ENCODE results near the gene ETFA.
A peak's percentile ranks its signal among the peaks of the same experiment; 100 is the strongest.

The ETFA gene

DNA sequence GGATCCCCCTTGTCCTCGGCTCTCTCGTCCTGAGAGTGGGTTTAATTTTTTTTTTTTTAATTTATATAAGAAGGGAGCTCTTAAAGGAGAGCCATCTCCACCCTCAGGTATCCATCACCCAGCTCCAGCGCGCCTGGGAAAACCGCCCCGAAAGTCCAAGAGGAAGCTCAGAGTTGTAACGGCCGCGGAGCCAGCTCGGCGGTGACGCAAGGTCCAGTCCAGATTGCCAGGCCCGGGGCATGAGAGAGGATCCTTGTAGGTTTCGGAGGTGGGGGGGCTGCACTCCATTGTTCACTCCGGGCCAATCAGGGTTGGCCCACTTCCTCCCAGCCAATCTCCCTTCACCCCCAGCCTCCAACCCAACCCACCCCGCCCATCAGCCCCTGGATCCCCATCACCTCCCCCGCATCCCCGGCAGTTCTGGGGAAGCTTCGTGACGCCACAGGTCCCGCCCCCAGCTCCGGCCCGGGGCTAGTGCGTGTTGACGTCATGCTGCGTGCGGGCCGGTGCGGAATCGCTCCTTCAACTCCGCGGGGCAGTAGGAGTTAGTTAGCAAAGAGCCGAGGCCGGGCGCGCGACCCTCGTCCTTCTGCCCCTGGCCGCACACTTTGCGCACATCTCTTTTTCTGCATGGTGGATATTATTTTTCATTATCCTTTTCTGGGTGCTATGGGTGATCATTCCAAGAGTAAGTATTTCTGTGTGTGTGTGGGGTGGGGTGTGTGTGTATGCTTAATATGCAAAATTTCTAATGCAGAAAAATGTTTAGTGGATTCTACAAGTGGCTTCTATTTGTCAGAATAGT, 25.2 kb upstream of the ETFA start, which contains the start of gene ISL2:
TSS of gene ISL2 (plus strand) at position 520 of the 805 bp plus-strand sequence. CDS start at position 631, 111 bp downstream.
- 0 out of 2 replicates have a peak, but pooled peaks have one; percentile 17 for TF ChIP-seq EP300 (IDR thresholded peaks at IDR 0.05; ENCODE audit: borderline replicate concordance)
- TF ChIP-seq ZBTB7A (IDR thresholded peaks at IDR 0.05; ENCODE audit: low read depth): no peak
- TF ChIP-seq, protein P1, sequence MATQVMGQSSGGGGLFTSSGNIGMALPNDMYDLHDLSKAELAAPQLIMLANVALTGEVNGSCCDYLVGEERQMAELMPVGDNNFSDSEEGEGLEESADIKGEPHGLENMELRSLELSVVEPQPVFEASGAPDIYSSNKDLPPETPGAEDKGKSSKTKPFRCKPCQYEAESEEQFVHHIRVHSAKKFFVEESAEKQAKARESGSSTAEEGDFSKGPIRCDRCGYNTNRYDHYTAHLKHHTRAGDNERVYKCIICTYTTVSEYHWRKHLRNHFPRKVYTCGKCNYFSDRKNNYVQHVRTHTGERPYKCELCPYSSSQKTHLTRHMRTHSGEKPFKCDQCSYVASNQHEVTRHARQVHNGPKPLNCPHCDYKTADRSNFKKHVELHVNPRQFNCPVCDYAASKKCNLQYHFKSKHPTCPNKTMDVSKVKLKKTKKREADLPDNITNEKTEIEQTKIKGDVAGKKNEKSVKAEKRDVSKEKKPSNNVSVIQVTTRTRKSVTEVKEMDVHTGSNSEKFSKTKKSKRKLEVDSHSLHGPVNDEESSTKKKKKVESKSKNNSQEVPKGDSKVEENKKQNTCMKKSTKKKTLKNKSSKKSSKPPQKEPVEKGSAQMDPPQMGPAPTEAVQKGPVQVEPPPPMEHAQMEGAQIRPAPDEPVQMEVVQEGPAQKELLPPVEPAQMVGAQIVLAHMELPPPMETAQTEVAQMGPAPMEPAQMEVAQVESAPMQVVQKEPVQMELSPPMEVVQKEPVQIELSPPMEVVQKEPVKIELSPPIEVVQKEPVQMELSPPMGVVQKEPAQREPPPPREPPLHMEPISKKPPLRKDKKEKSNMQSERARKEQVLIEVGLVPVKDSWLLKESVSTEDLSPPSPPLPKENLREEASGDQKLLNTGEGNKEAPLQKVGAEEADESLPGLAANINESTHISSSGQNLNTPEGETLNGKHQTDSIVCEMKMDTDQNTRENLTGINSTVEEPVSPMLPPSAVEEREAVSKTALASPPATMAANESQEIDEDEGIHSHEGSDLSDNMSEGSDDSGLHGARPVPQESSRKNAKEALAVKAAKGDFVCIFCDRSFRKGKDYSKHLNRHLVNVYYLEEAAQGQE (IDR thresholded peaks at IDR 0.05; ENCODE audit: low read depth): no peak
- TF ChIP-seq, protein P2, sequence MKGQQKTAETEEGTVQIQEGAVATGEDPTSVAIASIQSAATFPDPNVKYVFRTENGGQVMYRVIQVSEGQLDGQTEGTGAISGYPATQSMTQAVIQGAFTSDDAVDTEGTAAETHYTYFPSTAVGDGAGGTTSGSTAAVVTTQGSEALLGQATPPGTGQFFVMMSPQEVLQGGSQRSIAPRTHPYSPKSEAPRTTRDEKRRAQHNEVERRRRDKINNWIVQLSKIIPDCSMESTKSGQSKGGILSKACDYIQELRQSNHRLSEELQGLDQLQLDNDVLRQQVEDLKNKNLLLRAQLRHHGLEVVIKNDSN (IDR thresholded peaks at IDR 0.05): no peak
- TF ChIP-seq EGR1 (IDR thresholded peaks at IDR 0.05): peak; percentile 85
- no peak for TF ChIP-seq NFIC (IDR thresholded peaks at IDR 0.05)
- peak; percentile 68 for TF ChIP-seq MAX (IDR thresholded peaks at IDR 0.05)
- TF ChIP-seq TAF1 (IDR thresholded peaks at IDR 0.05; ENCODE audit: low read depth): peak; percentile 80
- TF ChIP-seq FOXM1 (IDR thresholded peaks at IDR 0.05; ENCODE audit: borderline replicate concordance, low read depth): no peak
- no peak for TF ChIP-seq TEAD4 (IDR thresholded peaks at IDR 0.05)
- TF ChIP-seq CEBPB (IDR thresholded peaks at IDR 0.05): peak; percentile 90
- TF ChIP-seq TCF12 (IDR thresholded peaks at IDR 0.05; ENCODE audit: low read depth): 0 out of 2 replicates have a peak, but pooled peaks have one; percentile 21
- no peak; the same call in 1 of the 2 replicates for TF ChIP-seq YY1 (IDR thresholded peaks at IDR 0.05; ENCODE audit: low read depth)
- TF ChIP-seq CREB1 (IDR thresholded peaks at IDR 0.05; ENCODE audit: low read depth): peak; percentile 84
- no peak for TF ChIP-seq RAD21 (IDR thresholded peaks at IDR 0.05; ENCODE audit: low read depth)

- no peak for TF ChIP-seq FOXM1 (IDR thresholded peaks at IDR 0.05; ENCODE audit: borderline replicate concordance, low read depth)
- no peak for TF ChIP-seq CEBPB (IDR thresholded peaks at IDR 0.05)
- TF ChIP-seq MAX (IDR thresholded peaks at IDR 0.05): peak; percentile 2; the same call in 1 of the 2 replicates
Measured at GRCh38 chr15:76335307-76336253, 24.3 kb upstream of the ETFA start.

- TF ChIP-seq EP300 (IDR thresholded peaks at IDR 0.05; ENCODE audit: borderline replicate concordance): no peak
- TF ChIP-seq TEAD4 (IDR thresholded peaks at IDR 0.05): no peak
- TF ChIP-seq FOXM1 (IDR thresholded peaks at IDR 0.05; ENCODE audit: borderline replicate concordance, low read depth): no peak
Measured at GRCh38 chr15:76334438-76335306, 23.4 kb upstream of the ETFA start.

DNA sequence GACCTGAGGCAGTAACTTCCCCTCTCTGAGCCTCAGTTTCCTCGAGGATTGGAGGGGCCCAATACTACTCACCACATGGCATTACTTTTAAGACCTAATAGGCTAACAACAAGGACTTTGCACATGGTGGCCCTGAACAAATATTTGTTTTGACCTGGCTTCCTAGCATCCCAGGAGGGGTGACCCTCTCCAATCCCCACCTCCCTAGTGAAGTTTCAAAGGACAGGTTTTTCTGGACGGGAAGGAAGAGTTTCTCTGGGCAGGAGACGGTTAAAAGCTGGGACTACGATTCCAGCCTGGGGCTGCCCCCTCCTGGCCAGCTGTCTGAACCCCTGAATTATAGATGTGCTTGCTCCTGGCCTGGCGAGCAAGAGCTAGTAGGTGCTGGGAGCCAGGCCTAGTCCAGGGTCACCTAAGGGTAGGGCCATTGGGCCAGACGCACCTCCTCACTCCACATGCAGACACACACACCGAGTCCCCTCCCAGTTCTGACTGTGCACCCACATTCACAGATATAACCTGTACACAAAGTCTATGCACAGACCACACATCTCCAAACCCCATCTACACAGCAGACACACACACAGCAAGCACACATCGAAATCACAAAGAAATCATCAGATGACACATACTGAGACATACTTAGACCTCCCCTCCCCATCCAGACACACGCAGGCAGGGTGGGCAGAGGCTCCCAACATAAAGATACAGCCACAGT, 22.6 kb upstream of the ETFA start:
- TF ChIP-seq TCF12 (IDR thresholded peaks at IDR 0.05; ENCODE audit: low read depth) (no peak), EP300 (IDR thresholded peaks at IDR 0.05; ENCODE audit: borderline replicate concordance) (no peak), RAD21 (IDR thresholded peaks at IDR 0.05; ENCODE audit: low read depth) (peak; percentile 35)

- TF ChIP-seq, protein P1 (IDR thresholded peaks at IDR 0.05; ENCODE audit: low read depth): no peak
- TF ChIP-seq MAX (IDR thresholded peaks at IDR 0.05) (no peak), CEBPB (IDR thresholded peaks at IDR 0.05) (no peak), TAF1 (IDR thresholded peaks at IDR 0.05; ENCODE audit: low read depth) (no peak), NFIC (IDR thresholded peaks at IDR 0.05) (no peak)
Measured at GRCh38 chr15:76333309-76333708, 22.0 kb upstream of the ETFA start.
